Right ventricle myocardium superior (tissue), 1 donor: ENCODE results near the gene XXYLT1. TPM values are rescaled to one million over a fixed set of nuclear protein-coding genes. Genes with fewer than 3 reads are reported as not detected.

Experiments
- ATAC-seq: fragments of 200-7000 bp; cut with Tn5 transposase; one replicate; pipeline ENCODE4 v1.9.1; 2020; ENCODE audit warnings: mild to moderate bottlenecking; ENCODE audit not compliant: poor library complexity
- DNase-seq: peaks from one replicate; pipeline ENCODE4 v3.0.0-alpha.2; 2020
- intact Hi-C: fragments of 100-400 bp; cut with DNase I; formaldehyde crosslinking; loops from one replicate; pipeline ENCODE4 v1.11.2; 2022
- total RNA-seq: library from RNA; stranded (reverse); fragmentation: NEBNext Ultra II Directional; extraction: Animal tissue kit (Norgen Biotek cat#: 25700); gene quantifications from one replicate; pipeline ENCODE4 v1.2.1, GENCODE V29; 2021
- donor health status: DM: no; HTN: yes; CAD: no; lungs with severe emphysema.

Gene XXYLT1
- total RNA-seq, 1 donor from 2014 or later = 2.6 TPM

DNA sequence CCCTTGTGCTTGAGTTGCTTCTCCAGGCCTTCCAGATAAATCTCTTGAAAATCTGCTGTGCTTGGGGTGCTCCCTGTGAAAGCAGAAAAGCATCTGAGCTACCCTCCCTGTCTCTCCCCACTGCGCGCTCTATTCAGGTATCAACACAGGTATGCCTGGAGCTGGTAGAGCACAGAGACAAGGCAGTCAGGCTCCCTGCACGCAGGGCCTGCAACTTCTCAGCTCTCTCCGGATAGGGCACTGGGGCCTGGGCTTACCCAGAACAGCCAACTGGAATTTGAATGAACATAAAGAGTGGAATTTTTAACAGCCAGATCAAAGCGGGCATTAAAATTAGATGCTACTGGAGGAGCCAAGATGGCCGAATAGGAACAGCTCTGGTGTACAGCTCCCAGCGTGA is 183.6 kb downstream of the XXYLT1 start:
- ATAC-seq (no peak), DNase-seq (no peak)
- intact Hi-C loops = no loop called here

- no peak for ATAC-seq
- intact Hi-C loops = no loop called here
- no peak for DNase-seq
Measured at GRCh38 chr3:195086885-195087284, 184.1 kb downstream of the XXYLT1 start.

DNA sequence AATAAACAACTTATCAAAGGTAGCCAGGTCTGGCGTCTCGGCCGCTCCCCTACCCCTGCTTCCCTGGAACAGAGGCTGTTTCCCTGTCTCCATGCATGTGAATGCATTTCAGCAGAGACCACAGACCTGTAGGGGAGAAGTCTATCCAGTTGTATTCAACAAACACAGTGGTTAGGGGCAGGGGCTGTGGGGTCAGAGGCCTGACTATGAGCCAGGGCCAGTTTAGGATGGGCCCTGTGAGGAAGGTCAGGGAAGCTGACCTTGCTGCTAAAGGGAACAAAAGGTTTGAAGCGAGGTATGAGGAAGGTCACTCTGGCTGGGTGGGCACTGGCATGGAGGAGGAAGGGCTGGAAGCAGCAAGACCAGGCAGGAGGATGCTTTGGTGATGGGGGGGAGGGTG is 184.6 kb downstream of the XXYLT1 start:
- intact Hi-C loops = no loop called here
- DNase-seq (no peak), ATAC-seq (no peak)

- ATAC-seq = no peak
- peak; percentile 17 for DNase-seq
- intact Hi-C loops = no loop called here
Measured at GRCh38 chr3:195085356-195086130, 185.4 kb downstream of the XXYLT1 start.

- intact Hi-C loops = no loop called here
- no peak for DNase-seq
- no peak for ATAC-seq
Measured at GRCh38 chr3:195084746-195085145, 186.2 kb downstream of the XXYLT1 start.

DNA sequence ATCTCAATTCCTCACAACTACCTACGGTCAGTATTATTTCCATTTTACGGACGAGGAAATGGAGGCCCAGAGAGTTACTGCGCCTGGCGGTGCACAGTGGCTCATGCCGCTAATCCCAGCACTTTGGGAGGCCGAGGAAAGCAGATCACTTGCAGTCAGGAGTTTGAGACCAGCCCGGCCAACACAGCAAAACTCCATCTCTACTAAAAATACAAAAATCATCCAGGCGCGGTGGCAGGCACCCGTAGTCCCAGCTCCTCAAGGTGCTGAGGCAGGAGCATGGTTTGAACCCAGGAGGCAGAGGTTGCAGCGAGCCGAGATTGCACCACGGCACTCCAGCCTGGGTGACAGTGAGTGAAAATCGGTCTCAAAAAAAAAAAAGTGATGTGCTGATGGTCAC is 187.3 kb downstream of the XXYLT1 start:
- DNase-seq = peak; percentile 22
- intact Hi-C loops = no loop called here
- no peak for ATAC-seq

DNA sequence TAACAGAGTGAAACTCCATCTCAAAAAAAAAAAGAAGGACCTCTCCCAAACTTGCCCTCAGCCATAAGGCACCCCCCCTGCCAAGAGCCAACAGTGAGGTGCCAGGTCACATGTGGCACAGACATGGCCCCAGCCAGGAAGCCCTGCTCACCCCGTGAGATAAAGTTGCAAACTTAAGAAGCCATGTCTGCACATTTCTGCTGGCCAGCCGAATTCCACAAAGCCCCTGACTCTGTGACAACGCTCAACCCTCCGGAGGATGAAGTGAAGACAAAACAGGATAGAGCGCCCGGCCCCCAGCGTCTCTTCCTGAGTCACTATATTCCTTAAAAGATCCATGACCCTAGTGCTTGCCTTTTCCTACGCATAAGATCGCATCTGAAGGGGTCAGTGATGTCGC is 188.1 kb downstream of the XXYLT1 start:
- no peak for ATAC-seq
- DNase-seq = no peak
- intact Hi-C loops = no loop called here

- DNase-seq = peak; percentile 48
- peak; percentile 47 for ATAC-seq
- intact Hi-C loops = no loop called here
Measured at GRCh38 chr3:195081242-195081963, 189.6 kb downstream of the XXYLT1 start.

DNA sequence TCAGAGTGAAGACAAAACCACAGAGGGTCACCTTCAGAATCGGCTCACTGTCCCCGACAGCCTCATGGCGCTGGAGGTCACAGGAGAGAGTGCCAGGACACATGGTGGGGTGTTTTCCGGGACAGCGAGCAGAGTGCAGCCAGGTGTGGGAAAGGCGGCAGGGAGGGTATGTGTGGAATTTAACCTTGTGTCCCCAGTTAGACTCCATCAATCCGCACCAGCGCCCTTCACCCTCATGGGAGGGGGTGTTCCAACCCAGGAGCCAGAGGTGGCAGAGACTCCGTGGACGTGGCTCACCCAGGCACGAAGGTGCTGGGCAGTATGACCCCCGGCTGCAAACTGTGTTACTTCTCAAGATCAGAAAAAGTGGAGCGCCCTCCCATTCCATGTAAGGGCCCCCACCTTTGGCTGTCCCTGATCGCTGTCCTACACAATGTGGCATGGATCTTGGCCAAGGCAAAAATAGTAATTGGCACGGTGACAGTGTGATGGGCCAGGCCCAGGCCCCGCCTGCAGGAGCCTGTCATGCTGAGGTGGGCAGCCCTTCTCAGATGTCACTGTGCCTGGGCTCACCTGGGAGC is 190.3 kb downstream of the XXYLT1 start:
- intact Hi-C loops = no loop called here
- DNase-seq (peak; percentile 79), ATAC-seq (peak; percentile 88)

GRCh38 chr3:195080125-195080524 is 190.8 kb downstream of the XXYLT1 start:
- intact Hi-C loops = no loop called here
- DNase-seq (peak; percentile 42), ATAC-seq (no peak)

DNA sequence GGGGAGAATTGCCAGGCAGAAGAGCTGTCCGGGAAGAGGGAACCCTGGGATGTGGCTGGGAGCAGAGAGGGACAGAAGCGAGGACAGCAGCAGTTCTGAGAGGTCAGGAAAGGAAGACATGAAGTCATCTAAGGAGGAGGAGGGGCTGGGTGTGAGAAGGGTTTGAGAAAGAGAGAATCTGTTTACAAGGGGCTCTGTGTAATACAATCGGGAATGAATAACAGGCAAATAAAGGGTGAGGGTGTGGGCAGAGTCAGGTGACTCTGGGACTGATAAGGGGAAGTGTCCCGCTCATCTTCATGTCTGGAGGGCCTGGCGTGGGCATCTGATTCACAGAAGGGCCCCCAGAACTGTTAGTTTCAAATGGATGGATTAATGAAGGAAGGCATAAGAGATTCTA is 191.3 kb downstream of the XXYLT1 start:
- DNase-seq = peak; percentile 7

GRCh38 chr3:195078891-195079440 is 192.0 kb downstream of the XXYLT1 start:
- intact Hi-C loops = no loop called here
- ATAC-seq (no peak), DNase-seq (peak; percentile 38)

More for the DNA sequence above, 191.3 kb downstream of the XXYLT1 start:
- intact Hi-C loops = no loop called here
- ATAC-seq = no peak

- ATAC-seq (no peak), DNase-seq (peak; percentile 33)
- intact Hi-C loops = no loop called here
Measured at GRCh38 chr3:195077611-195078540, 193.1 kb downstream of the XXYLT1 start.

DNA sequence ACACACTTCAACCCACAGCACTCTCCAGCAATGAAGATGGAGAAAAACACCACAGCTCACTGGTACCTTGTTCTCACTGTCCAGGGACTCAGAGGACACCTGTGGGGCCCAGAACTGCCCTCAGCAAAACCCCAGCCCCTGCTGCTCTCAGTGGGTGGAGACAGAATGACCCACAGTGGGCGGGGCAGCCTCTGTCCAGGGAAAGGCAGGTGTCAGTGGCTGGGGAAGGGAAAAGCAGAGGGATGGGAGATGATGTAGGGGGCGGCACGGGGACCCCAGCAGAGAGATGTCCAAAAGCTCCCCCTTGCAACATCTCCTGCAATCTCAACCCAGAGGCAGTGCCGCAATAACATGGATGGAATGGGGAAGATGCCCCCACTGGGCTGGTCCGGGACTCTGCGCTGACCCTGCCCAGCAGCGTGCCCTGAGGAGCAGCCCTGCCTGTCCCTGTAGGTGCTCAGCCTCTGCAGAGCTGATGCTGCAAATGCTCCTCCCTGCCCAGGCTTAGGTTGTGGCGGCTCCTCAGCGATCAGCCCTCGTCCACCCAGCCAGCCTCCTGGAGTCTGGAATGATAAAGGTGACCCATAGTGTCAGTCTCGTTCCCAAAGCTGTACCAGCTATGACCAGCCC is 193.9 kb downstream of the XXYLT1 start:
- peak; percentile 20 for DNase-seq
- intact Hi-C loops = no loop called here
- ATAC-seq = no peak

DNA sequence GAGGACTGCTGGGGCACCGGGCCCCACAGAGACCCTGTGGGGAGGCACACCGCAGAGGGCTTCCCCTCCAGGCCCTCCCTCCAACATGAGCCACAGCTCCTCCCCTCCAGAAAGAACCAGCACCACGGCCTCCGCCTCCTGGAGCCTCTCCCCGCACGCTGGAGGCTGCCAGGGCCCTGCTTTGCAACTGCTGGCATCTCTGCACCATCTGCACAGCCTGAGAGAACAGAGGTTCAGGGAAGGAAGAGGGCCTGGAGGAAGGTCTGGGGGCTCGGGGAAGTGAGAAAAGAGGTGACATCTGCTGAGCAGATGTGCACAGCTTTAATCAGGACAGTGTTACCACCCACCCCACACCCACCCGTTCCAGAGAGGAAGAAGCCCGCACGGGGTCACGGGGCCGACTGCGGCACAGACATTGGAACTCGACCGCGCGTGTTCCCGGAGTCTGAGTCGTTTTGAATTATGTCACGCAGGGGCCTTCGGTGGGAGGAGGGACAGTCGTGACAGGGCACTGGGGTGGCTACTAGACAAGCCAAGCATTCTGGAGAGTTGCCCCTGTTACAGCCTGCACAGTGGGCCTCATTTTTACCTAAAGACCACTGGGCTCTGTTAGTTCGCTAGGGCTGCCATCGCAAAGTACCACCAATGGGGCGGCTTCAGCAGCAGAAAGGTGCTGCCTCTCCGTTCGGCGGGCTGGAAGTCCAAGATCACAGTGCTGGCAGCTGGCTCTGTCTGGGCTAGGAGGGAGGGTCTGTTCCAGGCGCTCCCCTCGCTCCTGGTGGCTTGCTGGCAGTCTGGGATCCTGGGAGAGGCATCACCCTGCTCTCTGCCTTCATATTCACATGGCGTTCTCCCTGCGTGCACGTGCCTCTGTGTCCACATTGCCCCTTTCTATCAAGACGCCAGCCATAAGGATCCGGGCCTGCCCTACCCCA is 194.8 kb downstream of the XXYLT1 start:
- intact Hi-C loops = no loop called here
- no peak for ATAC-seq
- DNase-seq = peak; percentile 38

- intact Hi-C loops = no loop called here
- DNase-seq = peak; percentile 42
- ATAC-seq = no peak
Measured at GRCh38 chr3:195075199-195075940, 195.6 kb downstream of the XXYLT1 start.
